ENCODE results near the gene CD320. TPM values are rescaled to one million over a fixed set of nuclear protein-coding genes. Genes with fewer than 3 reads are reported as not detected.
A peak's percentile ranks its signal among the peaks of the same experiment; 100 is the strongest.

The CD320 gene
- total and polyA plus RNA-seq, 8 donors = 30.4 to 58.3 (median 34.5) TPM

GRCh38 chr19:8335343-8336071 is 27.3 kb upstream of the CD320 start:
- peak; percentile 31 for ATAC-seq
- Histone ChIP-seq H3K4me1 (peaks cover 0 to 45% of the 10 kb centered on the region in 2 donors), H3K27me3 (peaks cover 24 to 69% of the 10 kb centered on the region in 2 donors), H3K36me3 (no peaks in the 10 kb centered on the region), H3K27ac (peak overlapping the region in 1 of 2 donors; percentile 18), H3K4me3 (peak overlapping the region in 1 of 2 donors; percentile 14), H3K9me3 (no peaks in the 10 kb centered on the region)
- TF ChIP-seq CTCF (IDR thresholded peaks at IDR 0.05) = no peak
- DNase-seq = no peak
- intact Hi-C loops (cut with DNase I) = no loop called here

DNA sequence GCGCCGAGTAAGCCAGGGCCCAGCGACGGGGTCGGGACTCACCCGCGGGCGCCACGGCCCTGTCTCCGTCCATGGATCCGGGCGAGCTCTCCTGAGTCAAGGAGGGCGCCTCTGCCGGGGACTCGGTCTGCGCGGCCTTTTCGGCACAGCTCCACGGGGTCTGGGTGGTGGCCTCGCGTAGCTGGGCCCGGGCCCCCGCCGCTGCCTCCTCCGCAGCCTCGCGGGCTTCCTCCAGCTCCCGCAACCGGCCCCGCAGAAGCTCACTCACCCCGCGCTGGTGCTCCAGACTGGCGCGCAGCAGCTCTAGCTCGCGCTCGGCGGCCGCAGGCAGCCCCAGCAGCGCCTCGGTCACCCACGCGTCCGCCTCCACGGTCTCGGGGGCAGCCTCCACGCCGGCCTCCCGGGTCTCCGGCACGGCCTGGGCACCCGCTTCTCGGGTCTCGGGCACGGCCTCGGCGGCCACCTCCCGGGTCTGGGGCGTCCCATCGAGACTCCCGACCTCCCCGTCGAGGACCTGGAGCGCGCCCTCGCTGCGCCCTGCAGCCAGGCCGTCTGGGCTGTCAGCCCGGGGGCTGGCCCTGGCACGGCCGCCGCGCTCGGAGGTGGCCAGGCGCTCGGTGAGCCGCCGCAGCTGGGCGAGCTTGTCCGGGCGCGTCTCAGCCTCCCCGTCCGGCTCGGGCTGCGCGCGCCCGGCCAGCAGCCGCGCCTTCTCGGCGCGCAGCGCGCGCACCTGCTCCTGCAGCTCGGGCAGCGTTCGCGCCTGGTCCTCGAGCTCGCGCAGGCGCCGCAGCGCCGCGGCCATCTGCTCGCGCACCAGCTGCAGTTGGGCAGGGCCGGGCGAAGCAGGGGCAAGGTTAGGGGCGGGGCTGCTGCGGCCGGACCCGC is 26.5 kb upstream of the CD320 start:
- ATAC-seq (peak; percentile 83), DNase-seq (peak; percentile 57 to 87 (median 73))
- Histone ChIP-seq H3K27ac (no peak overlapping the region), H3K4me3 (peak overlapping the region in 1 of 2 donors; percentile 14), H3K9me3 (no peaks in the 10 kb centered on the region), H3K4me1 (peaks cover 0 to 41% of the 10 kb centered on the region in 2 donors), H3K36me3 (peaks cover 0 to 3% of the 10 kb centered on the region in 2 donors), H3K27me3 (peaks cover 24 to 65% of the 10 kb centered on the region in 2 donors)
- intact Hi-C loops (cut with DNase I) = no loop called here
- TF ChIP-seq CTCF (IDR thresholded peaks at IDR 0.05) = no peak

- ATAC-seq (peak; percentile 5), DNase-seq (peak in 1 of 4 donors; percentile 73)
- H3K4me1 ChIP-seq = peaks cover 0 to 37% of the 10 kb centered on the region in 2 donors
- intact Hi-C loops (cut with DNase I) = no loop called here
- no peak overlapping the region for H3K4me3 ChIP-seq
- no peak for TF ChIP-seq CTCF (IDR thresholded peaks at IDR 0.05)
- no peaks in the 10 kb centered on the region for H3K9me3 ChIP-seq
- peaks cover 24 to 65% of the 10 kb centered on the region in 2 donors for H3K27me3 ChIP-seq
- H3K36me3 ChIP-seq = peaks cover 0 to 4% of the 10 kb centered on the region in 2 donors
- H3K27ac ChIP-seq = no peak overlapping the region
These were observed 25.8 kb upstream of the CD320 start for GRCh38 chr19:8333767-8334457.

- H3K27me3 ChIP-seq = peaks cover 24 to 60% of the 10 kb centered on the region in 2 donors
These were observed 25.0 kb upstream of the CD320 start for GRCh38 chr19:8332976-8333766.

More at GRCh38 chr19:8332976-8333766, 25.0 kb upstream of the CD320 start:
- H3K9me3 ChIP-seq = no peaks in the 10 kb centered on the region
- no peak overlapping the region for H3K4me3 ChIP-seq
- intact Hi-C loops (cut with DNase I) = no loop called here
- peaks cover 0 to 4% of the 10 kb centered on the region in 2 donors for H3K36me3 ChIP-seq
- TF ChIP-seq CTCF (IDR thresholded peaks at IDR 0.05) = no peak
- ATAC-seq = no peak
- H3K27ac ChIP-seq = no peak overlapping the region
- no peak for DNase-seq
- peaks cover 0 to 37% of the 10 kb centered on the region in 2 donors for H3K4me1 ChIP-seq

Data from left lung (tissue), 10 donors.